HG03095 (cell line): ENCODE data around the gene CLIP4.
A peak's percentile ranks its signal among the peaks of the same experiment; 100 is the strongest.

ENCODE experiments used
- ATAC-seq: cut with Tn5 transposase; IDR thresholded peaks from one replicate; pipeline ENCODE4 v1.9.1; 2021; ENCODE audit warnings: moderate library complexity; ENCODE audit not compliant: unreplicated experiment

Gene CLIP4

DNA sequence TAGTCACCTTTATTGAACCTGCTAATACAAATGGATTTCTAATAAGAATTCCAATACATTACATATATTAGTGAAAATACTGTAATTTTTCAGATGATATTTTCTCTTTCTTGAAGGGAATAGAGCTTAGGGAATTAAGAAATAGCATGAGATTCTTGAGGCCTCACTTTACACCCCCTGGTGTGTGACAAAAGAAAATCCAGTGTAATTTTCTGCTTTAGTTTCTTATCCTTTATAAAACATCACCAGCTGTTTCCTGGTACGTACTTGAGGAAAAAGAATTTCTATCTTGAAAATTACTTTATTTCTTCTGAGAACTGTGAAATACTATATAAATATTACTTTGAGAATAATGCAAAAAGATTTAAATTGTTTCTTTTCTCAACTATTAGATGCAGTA is 71.6 kb downstream of the CLIP4 start:
- ATAC-seq = no peak

DNA sequence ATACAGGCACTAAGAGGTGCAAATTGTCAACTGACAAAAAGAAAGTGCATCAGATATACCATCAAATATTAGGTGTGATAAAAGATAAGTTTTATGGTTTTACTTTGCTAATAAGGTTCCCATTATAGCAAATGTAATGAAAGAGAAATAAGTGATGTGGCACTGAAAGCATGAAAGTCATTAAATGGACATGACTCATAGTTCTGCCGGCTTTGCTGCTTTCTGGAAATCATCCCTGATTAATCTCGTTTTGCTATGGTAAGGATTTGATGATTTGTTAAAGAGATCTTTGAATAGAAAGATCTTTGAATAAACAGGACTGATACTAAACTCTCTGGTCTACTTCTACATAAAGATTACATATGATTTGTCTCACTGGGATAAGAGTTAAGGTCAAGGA is 72.7 kb downstream of the CLIP4 start:
- no peak for ATAC-seq

DNA sequence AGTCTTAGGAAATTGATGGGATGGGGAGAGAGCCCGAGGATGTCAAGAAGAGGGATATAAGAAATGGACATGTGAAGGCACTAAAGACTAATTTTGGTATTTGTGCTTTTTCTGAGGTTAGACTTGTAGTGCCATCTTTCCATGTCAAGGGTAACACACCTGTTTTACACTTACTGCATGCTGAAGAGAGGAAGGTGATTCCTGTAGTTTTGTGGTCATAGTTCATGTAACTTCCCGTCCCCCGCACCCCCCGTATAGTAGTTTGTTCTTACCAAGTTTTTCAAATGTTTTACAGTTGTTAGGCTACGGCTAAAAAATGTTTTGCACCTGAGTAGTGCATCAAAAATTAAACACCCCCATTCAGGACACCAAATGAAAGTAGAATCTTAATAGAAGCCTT is 73.8 kb downstream of the CLIP4 start:
- peak; percentile 57 for ATAC-seq

DNA sequence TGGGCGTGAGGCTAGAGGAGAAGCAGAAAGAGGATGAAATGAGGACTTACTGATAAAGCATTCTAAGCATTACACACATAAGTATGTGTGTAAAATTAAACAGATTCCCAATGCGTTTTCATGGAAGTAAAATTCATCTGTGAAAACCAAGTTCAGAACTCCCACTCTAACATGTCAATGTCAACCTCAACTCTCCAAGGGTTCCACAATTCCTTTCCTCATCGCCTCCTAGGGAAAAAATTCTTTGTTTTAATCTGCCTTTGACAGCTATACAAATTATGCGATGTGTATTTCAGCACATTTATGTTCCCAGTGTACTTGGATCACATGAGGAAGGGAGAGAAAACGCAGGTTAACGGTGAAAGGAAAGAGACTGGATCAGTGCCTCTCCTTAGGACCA is 76.6 kb downstream of the CLIP4 start:
- ATAC-seq = no peak

DNA sequence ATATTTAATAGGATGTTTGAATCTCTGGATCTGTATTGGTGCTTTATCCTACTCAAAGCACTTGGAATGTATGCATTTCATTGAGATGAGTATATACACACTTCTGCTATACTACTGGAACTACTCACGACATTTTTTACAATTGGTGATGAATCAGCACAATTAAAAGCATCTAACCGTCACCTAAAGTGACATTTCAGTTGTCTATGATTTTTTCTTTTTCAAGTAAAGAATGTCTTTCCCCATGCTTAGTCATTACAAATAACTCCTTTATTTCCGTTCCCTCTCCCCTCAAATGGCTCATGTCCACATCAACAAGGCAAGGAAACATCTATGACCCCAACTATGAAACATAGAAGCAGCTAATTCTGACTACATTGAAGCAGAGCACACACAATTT is 77.3 kb downstream of the CLIP4 start:
- no peak for ATAC-seq

DNA sequence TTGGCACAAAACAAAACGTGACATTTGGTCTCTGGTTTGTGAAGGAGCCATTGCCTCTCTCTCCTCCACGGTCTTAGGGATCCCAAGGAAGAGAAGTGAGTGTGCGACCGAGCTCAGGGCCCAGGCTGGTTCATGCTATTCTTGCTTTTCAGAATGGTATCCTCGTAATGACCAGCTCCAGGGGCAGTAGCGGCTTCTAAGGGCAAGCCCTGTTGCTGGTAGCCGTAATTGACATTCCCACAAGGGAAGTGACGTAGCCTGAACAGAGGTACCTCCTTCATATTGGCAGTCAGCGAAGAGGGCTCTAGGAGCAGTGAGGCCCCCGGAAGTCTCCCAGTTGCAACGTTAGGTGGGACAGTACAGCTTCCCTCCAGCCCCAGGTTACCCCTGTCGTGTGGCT is 77.9 kb downstream of the CLIP4 start:
- no peak for ATAC-seq

DNA sequence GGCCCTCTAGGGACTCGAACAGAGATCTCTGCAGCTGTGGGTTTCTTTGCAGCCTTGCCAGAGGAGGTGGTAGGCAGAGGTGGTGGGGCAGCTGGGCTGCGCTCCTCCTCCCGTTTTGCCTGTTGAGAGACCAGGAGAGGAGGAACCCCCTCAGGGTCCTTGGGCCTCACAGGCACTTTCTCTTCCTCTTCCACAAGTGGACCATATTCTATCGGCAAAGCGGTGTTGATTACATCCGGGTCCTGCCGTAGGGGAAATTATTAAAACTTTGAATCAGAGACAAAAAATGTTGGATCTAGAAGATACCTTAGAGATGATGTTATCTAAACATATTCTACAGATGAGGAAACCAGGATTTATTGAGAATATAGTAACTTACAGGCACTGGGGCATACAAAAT is 78.5 kb downstream of the CLIP4 start:
- ATAC-seq = no peak

DNA sequence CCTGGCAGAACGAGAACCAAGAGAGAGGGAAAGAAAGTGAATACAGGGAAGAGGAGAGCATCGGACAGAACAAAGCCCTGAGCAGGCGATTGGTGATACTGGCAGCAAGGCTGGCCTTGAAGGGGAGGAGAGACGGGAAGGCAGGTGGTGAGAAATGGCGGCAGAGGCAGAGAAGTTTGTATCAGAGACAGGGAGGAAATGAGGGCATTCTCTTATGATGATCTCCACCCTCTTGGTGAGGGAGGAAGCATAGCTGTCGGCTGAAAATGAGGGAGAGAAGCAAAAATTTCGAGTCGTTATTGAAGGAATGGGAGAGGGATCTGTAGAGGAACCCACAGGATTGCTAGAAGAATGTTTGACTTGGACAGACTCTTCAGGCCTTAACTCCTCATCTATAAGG is 80.6 kb downstream of the CLIP4 start:
- no peak for ATAC-seq

DNA sequence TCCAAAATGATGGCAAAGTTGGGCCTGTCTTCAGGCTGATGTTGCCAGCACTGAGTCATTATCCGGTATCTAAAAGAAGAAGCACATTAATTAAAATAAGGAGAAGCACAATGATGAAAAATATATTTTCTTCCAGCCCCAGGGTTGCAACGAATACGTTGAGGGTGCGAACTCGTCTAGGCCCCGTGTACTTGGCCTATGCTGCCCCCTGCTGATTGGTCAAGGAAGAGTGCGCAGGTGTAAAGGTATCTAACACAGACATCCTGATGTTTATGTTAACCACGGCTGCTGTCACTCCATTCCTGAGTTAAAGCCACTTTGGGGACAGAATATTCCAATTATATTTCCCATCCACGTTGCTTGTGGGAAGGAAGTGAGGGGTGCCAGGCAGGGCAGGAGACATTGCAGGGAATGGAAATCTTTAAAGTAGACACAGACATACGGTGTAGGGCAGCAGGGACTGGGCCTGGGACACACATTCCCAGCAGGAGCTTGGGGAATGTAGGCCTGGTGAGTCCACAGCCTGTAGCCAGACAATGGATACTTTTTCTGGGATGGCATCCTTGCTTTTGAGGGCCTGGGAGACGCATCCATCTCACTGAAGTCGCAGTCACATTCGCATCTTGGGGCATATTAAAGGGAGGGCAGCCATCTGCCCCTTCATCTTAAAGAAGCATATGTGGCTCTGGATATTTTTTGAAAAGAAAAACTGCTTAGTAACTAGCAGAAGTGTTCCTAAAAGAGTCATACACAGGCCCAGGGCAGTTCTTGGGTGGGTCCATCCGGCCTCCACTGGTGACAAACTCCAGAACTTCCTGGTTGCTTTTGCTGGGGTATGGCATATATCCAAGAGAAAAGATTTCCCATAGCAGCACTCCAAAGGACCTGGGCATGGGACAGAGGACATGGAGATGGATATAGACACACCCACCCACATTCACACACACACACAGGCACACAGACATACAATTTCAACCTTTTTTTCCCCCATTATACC is 81.9 kb downstream of the CLIP4 start:
- ATAC-seq = peak; percentile 77

DNA sequence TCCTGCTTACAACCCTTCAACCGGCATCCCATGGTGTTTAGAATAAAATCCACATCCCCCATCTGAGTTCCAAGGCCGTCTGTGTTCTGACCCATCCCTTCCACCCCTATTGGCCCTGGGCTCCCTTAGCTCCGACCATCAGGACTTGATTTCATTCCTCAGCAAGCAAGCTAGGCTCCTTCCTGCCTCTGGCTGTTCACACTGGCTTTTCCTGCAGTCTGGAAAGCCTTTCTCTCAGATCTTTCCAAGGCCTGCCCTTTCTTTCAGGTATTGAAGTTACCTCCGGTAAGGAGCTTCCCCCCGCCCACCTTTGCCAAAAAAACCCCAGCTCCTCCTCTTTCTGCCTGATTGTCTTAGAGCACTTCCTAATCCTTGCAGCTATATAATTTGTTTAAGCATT is 86.8 kb downstream of the CLIP4 start:
- ATAC-seq = no peak

DNA sequence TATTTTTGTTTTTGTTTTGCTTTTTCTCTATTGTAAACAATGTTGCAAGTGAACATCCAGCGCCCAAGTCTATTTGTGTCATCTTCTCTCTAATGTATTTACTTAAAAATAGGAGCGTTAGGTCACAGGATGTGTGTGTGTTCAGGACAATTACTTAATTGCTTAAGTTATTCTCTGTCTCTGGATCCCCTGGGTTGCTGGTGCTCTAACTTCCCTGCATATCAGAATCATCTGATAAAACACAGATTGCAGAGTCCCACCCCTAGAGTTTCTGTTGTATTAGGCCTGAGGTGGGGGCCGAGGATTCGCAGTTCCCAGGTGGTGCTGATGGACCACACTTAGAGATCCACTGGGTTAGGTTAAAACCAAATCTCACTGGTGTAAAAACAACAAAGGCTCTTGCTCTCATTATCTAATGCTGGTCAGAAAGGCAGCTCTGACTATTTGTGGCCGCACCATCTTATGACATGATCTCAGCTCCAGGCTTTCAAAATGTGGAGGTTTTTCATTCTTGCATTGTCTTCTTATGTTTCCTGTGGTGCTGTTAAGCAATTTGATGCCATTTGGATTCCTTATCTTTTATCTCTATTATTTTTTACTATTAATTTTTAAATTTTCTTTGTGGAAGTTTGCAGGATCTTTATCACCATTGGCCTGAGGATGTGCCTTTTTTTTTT is 87.7 kb downstream of the CLIP4 start:
- no peak for ATAC-seq

DNA sequence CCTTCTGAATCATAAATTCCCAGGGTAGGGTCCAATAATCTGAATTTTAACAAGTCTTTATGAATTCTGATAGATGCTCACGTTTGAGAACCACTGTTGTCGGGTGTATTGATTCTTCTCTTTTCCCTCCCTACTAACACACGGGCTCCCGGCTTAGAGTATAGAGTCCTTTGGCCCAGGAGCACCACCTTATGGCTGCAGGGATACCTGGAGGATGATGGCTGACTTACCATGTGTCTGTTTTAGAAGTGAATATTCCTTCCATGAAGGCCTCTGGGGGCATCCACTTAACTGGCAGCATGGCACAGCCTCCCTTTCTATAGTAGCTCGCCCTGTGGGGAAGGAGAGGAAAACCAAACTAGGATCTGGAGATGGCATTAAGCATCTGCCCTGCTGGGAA is 91.7 kb downstream of the CLIP4 start:
- no peak for ATAC-seq

DNA sequence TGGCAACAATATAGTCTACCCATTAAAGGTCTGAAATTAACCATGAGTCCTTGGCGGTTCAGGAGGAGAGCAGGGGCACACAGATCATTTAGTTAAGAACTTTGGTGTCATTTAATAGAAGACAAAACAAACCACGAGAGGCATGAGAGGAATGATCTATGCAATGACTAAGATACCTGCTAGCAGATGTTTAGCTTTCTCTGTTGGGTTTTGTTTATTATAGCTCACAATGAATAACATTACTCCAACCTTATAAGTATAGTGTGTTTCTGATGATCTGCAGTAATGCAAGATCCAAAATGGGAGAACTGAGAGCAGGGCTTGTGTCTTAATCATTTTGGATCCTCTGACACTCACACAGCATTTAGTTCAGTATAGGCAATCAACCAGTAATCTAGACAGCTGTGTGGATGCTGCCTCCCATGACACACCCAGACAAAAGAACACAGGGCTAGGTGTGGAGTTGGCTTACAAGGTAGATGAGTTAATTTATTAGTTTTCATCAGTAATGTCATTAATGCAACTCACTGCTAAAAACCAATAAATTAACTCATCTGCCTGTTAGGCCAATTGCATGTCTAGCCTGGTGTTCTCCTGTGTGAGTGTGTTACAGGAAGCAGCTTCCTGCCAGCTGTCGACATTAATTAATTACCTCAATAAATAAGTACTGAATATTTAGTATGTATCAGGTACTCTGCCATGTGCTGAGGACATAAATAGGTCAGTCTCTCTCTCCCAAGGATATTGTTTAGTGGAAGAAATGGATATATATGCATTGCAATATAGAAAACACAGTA is 92.3 kb downstream of the CLIP4 start:
- no peak for ATAC-seq

DNA sequence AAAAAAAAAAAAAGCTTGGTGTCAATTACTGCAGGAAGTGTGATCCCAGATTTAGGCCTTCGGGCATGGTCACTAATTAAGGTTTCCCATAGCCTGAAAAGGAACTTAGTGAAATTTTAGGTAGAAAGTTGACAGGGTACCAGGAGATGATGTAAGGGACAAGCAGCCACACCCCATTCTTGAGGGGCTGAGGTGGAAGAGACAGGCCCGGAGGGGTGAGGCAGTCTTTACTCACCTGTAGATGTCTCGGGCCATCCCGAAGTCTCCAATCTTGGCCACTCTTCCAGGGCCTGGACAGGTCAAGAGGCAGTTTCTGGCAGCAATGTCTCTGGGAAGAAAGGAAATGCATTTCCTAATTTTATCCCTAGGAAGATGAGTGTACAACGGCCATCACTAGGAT is 94.3 kb downstream of the CLIP4 start:
- no peak for ATAC-seq

DNA sequence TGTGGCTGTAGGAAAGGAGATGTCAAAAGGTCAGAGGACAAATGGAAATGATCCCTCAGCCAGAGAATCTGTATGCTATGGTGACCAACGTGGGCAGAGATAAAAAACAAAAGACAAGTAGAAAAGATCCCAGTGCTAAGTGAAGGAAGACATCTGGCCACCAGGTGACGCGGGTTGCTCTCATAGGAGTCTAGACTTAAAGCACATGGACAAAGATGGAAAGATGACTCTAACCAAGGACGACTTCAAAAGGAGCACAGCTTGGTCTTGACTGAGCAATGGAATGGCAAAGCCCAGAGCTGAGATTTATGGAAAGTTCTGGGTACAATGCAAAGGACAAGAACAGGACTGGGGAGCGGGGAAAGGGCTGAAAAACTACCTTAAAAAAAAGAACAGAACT is 96.8 kb downstream of the CLIP4 start:
- no peak for ATAC-seq

DNA sequence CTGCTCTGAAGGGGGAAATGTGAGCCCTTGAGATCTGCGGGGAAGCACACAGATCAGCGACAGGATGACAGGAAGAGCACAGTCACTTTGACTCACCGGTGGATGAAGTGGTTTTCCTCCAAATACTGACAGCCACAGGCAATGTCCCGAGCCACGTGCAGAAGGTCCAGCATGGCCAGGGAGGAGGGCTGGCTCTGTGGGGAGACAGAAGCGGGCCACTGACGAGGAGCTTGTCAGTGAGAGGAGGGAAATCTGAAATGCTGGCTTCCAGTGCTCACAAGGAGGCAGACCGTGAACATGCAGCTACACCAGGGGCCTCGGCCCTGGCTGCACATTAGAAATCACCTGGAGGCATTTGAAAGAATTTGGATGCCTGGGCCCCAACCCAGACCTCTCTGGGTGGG is 98.7 kb downstream of the CLIP4 start:
- no peak for ATAC-seq

DNA sequence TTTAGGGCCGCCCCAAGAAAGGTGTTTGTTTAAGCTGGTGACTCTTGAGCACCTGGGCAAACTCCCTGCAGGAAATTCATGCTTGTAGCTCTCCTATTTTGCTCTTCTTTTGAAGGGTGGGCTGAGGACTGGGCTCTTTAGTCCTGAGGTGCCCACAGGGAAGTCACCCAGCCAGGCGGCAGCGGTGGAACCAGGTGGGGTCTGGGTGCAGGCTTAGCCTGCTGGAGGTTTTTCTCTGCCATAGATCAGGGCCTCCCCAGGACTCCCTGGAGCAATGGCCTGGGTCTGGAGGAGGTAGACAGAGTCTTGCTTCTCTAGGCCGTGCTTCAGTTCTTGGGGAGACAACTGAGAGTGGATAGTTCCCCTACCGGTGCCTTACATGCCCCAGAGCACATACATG is 99.9 kb downstream of the CLIP4 start:
- ATAC-seq = no peak

DNA sequence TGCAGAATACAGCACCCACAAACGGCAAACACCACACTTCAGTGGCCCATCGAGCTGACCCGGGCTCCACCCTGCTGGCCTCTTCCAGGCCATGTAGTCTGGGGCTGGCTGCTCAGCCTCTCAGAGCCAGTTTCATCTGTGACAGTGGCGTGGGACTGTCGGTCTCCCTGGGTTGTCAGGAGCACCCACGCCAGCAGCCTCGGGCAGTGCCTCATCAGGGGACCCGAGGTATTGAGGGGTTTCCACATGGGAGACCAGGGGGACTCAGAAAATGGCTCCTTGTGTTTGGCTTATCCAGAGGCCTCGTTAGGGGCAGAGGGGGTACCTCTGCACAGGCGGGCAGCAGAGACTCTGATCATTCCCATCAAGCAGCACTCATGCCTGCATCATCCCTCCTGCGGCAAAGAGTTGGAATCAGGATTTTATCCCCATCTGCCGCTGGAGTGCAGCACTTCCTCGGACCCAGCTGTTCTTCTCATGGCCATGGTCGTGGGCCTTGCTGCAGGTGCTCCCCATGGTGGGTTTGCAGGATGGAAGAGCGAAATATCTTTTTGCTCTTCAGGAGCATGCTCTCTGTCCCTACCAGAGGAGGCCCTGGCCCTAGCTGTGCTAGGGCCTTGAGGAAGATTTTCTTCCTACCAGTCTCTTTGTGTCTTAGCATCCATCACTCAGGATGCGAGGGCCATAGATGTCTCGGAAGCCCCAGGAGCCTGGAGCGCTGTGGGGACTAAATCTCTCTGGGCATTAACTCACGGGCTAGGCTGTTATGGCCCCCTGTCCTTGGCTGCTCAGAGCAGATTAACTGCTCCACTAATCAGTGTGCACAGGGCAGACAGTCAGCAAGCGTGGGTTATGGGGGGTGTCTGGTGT is 100.8 kb downstream of the CLIP4 start:
- no peak for ATAC-seq

DNA sequence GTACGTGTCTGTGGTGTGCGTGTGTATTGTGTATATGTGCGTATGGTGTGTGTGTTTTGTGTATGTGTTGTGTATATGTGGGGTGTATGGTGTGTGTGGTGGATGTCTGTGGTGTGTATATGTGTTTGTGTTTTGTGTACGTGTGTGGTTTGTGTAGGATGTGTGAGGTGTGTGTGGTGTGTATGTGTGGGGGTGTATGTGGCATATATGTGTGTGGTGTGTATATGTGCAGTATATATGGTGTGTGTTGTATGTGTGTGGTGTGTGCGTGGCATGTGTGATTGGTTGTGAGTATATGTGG is 101.3 kb downstream of the CLIP4 start:
- no peak for ATAC-seq

DNA sequence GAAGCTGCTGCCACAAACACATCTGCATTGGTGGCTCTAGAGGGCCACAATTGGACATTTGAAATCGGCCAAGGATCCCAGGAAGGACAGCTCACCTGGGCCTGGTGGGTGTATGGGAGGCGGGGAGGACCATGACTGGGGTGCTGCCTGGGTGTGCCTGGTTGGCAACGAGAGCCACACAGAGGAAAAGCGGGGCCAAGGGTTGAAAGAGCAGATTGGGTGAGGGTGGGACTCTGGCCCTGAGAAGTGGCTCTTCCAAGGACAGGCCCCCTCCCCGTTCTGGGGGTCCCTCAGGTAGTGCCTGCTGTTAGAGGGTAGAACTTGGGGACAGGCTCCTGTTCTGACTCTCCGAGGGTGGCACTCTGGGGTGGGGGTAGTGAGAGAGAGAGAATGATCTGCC is 102.9 kb downstream of the CLIP4 start:
- ATAC-seq = no peak
